ENCODE measurements around the gene VEGFB.

The VEGFB gene

GRCh38 chr11:64258946-64259532, 24.7 kb downstream of the VEGFB start:
- H3K4me3 ChIP-seq (ENCODE audit: low read depth, low read length) = no peak overlapping the region

GRCh38 chr11:64259533-64260067, 25.2 kb downstream of the VEGFB start:
- no peak overlapping the region for H3K4me3 ChIP-seq (ENCODE audit: low read depth, low read length)

DNA sequence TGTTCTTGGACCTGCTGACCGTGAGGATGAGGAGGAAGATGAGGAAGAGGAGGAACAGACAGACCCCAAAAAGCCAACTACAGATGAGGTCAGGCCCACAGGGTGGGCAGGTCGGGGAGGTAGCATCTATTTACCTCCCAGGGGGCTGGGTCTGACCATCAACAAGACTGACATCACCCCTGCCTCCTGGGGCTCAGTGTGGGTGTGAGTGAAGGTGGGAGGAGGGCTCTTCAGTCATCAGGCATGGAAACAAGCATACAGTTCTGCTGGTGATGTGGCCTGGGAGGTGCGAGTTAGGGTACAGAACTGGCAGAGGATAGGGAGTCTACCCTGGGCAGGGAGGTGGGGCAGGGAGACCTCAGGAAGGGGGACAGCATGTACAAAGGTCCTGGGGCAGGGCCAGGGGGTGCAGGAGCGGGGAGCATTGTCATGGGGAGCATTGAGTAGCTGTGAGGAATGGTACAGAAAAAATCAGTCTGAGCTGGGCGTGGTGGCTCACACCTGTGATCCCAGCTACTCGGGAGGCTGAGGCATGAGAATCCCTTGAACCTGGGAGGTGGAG, 25.8 kb downstream of the VEGFB start:
- H3K4me3 ChIP-seq (ENCODE audit: low read depth, low read length) = no peak overlapping the region

- no peak overlapping the region for H3K4me3 ChIP-seq (ENCODE audit: low read depth, low read length)
These were observed 27.2 kb downstream of the VEGFB start for GRCh38 chr11:64261556-64262080.

GRCh38 chr11:64262271-64263002, 28.1 kb downstream of the VEGFB start:
- no peak overlapping the region for H3K4me3 ChIP-seq (ENCODE audit: low read depth, low read length)

DNA sequence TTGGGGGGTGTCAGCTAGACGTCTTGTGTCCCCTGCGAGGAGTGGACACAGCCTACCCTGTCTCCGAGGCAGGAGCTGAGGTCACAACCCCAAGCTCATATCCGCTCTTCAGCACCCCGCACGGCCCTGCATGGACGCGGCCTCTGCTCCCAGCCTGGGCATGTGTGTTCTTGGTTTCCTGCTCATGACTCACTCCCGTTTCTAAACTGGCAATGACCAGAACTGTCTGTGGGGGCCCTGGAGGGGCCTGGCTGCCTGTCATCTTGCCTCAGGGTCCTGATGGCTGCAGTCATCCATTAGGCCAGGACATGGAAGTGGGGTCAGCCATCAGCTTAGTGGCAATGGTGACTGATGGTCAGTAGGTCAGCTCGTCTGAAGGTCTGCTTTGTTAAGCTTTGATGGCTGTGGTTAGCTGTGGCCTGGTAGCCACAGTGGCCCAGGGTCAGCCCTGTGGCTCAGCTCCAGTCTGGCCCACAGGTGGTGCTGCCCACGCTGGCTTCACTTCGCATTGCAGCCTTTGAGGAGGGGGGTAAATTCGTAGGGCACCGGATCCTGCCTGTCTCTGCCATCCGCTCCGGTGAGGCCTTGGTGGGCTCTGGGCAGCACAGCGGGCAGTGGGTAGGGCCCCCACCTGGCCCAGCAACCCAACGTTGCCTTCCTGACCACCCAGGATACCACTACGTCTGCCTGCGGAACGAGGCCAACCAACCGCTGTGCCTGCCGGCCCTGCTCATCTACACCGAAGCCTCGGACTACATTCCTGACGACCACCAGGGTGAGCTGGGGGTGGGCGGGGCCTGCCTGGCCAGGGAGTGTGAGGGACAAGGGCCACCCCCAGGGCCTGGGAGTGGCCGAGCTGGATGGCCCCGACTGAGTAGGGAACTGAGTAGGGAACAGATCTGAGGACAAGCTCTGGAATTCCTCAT, 28.9 kb downstream of the VEGFB start:
- H3K4me3 ChIP-seq (ENCODE audit: low read depth, low read length) = no peak overlapping the region

DNA sequence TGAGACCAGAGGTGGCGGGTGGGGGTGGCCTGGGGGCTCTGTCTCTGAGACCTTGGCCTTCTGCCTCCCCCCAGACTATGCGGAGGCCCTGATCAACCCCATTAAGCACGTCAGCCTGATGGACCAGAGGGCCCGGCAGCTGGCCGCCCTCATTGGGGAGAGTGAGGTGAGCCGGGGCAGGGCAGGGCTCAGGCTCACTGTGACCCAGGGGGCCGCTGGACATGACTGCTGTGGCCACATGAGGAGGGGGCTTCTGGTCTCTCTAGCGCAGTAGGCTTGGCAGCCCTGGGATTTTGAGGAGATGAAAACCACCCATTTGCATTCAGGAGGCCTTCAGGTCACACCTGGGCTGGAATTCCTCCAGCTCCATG, 29.5 kb downstream of the VEGFB start:
- no peak overlapping the region for H3K4me3 ChIP-seq (ENCODE audit: low read depth, low read length)

DNA sequence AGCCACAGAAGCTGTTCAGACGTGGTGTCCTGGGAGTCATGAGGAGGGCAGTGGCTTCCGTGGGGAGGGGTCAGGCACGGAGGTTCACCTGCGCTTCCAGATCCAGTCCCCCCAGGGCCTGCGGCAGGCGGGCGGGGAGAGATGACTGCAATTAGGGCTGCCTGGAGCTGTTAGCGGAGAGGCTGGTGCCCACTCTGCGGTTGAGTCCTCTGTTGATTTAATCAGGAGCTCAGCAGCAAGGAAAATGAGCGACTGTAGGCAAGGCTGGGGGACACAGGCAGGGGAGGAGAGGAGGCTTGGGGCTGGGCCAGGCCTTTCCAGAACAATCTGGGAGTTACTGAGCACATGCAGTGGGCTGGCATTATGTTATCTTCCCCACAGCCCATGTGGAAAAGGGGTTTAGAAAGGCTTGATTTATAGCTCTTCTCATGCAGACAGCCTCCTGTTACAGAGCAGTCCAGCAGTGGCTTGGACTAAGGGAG, 30.0 kb downstream of the VEGFB start:
- H3K4me3 ChIP-seq (ENCODE audit: low read depth, low read length) = no peak overlapping the region

DNA sequence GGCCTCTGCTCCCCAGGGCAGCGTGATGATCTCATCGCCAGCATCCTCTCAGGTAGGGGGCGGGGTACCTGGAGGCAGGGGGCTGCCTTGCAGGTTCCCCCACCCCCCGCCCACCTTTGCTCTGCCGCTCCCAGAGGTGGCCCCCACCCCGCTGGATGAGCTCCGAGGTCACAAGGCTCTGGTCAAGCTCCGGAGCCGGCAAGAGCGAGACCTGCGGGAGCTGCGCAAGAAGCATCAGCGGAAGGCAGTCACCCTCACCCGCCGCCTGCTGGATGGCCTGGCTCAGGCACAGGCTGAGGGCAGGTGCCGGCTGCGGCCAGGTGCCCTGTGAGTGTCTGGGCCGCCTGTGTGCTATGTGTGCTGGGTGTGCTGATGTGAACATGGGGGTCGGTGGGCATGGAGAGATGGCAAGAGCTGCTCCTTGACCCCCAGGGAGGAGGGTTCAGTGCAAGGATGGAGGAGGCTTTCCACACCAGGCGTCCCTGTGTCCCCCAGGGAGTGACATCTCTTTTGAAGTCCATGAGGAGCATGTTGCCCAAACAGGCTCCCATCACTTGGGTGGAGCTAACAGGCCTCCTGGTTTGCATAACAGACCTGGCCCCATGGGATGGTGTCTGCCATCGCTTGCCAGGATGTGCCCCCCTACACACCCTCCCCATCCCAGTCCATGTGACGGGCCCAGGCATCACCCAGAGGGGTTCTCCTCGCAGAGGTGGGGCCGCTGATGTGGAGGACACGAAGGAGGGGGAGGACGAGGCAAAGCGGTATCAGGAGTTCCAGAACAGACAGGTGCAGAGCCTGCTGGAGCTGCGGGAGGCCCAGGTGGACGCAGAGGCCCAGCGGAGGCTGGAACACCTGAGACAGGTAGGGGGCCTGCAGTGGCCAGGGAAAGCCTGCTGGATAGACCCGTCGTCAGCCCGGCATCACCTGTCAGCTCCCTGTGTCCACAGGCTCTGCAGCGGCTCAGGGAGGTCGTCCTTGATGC, 31.1 kb downstream of the VEGFB start:
- H3K4me3 ChIP-seq (ENCODE audit: low read depth, low read length) = no peak overlapping the region

DNA sequence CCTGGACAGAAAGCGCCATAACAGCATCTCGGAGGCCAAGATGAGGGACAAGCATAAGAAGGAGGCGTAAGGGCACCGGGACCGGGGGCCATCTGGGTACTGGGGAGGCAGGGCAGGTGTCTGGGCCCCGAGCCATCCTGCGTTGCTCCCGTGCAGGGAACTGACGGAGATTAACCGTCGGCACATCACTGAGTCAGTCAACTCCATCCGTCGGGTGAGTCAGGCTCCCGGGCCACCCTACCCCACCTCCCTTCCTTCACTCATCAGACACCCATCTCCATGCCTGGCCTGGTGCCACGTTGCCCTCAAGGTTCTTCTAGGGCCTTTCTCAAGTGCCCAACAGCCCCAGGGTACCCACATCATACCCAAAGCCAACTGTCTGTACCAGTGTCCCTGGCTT, 32.0 kb downstream of the VEGFB start:
- no peak overlapping the region for H3K4me3 ChIP-seq (ENCODE audit: low read depth, low read length)

DNA sequence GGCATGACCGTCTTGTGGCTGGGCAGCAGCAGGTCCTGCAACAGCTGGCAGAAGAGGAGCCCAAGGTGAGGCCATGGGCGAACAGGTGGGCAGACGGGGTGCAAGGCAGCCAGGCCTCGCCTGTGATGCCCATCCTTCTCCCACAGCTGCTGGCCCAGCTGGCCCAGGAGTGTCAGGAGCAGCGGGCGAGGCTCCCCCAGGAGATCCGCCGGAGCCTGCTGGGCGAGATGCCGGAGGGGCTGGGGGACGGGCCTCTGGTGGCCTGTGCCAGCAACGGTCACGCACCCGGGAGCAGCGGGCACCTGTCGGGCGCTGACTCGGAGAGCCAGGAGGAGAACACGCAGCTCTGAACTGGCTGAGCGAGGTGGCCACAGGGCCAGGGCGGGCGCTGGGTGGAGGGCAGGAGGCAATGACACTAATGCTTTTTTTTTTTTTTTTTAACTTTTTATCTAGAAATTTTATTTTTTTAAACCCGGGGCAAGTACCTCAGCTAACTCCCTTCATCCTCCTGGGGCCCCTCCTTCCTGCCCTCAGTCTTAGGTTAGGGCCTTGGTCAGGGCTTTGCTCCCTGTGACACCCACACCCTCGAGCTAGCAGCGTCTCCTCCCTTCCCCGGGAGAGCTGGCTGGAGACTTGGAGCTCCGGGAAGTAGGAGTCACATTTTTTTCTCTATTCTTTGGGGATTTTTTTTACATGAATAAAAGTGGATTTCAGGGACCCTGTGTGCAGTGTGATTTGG, 33.0 kb downstream of the VEGFB start:
- H3K4me3 ChIP-seq (ENCODE audit: low read depth, low read length) = no peak overlapping the region

DNA sequence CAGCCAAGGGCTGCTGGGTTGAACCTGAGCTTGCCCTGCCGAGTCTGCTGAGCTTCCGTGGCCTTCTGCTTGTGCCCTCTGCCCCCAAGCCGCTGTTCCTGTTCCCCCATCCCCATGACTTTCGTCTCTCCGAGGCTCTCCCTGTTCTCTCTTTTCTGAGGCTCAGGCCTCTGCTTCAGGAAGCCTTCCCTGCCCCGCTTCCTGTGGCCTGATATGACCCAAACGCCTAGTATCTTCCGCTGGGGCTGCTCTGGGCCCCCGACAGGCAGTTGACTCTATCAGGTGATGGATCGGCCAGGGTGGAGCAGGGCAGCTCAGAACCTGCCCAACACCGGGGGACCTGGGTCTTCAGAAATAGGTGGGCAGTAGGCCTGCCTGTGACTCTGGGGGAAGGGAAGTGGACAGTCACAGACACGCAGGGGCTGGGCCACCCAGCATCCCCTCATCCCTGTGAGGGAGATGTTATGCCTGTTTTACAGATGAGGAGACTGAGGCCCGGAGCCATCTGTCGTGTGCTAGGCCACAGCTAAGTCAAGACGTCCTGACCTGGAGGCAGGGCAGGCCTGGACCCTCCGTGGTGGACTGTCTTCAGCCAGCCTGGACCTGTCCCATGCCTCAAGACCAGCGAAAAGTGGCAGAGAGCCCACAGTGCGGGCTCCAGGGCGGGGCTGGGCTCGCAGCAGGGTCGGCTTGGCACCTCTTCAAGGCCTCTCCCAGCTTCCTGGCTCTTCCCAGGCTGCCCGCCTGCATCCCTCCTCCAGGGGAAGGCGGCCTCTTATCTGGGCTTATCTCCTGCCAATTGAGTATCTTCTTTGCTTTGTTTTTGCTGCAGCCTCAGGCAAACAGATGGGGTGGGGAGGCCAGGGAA, 33.9 kb downstream of the VEGFB start:
- H3K4me3 ChIP-seq (ENCODE audit: low read depth, low read length) = peak overlapping the region; percentile 69

DNA sequence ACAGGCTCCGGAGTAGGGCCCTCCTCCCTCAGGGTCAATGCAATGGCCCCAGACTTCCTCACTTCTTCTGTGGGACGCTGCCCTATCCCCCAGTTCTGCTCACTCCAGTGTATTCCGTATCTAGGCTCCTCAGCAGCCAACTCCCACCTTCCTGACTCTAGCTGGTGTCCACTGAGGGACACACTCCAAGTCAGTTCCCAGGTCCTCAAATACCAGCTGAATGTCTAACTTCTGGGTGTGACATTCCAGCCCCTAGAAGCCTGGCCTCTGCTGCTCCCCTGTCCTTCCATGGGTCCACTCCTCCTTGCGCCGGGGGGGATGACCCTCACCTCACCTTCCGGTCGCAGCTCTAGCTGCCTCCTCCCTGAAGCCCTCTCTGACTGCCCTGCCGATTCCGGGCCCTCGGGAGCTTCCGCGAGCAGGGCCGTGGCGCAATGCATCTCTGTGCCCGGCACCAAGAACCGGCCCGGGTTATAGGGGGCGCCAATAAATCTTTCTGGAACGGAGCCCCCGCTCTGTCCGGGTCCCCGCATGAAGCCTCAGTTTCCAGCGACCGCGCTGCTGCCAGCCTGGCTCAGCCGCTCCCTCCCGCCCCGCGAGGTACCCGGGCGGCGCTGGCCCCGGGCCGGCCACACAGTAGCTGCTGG, 34.6 kb downstream of the VEGFB start:
- peak overlapping the region; percentile 69 for H3K4me3 ChIP-seq (ENCODE audit: low read depth, low read length)

GRCh38 chr11:64269540-64270220, 35.3 kb downstream of the VEGFB start:
- H3K4me3 ChIP-seq (ENCODE audit: low read depth, low read length) = peak overlapping the region; percentile 90

DNA sequence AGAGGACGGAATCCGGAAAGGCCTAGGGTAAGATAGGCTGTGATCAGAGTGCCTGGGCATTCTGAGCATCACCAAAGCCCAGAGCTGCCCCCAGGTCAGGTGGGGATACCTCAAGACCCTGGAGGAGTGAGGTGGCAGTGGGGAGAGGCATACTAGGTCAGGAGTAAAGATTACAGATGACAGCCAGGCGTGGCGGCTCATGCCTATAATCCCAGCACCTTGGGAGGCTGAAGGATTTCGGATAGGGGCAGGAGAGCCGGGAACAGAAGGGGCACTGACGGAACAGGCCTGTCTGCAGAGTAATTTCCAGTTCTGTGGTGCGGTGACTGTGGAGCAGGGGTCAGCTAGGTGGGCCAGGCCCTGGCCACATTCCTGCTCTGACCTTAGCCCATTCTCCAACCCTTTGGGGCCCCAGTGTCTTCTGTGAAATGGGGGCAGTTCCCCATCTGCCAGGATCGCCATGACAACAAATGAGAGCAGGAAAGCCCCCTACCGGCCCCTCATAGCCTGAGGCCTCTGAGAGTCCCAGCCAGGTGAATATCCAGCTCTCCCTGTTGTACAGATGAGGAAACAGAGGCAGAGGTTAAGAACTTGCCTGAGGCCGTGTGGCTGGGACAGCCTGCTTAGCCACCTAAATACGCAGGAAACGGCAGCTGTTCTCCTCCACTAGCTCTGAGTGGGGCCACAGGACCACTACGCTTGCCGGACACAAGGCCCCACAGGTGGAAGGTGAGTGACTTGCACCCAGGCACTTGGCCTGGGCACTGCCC, 40.8 kb downstream of the VEGFB start:
- H3K4me3 ChIP-seq (ENCODE audit: low read depth, low read length) = no peak overlapping the region

GRCh38 chr11:64275841-64276240, 41.5 kb downstream of the VEGFB start:
- no peak overlapping the region for H3K4me3 ChIP-seq (ENCODE audit: low read depth, low read length)

Data from iPS-11a (cell line).